ENCODE measurements around the gene TRPC4AP. TPM values are rescaled to one million over a fixed set of nuclear protein-coding genes. Genes with fewer than 3 reads are reported as not detected.

Gene TRPC4AP
- total and polyA plus RNA-seq, 2 of the 8 experiments (the other 6 are each of a cell fraction or from before 2014, with no cell fraction given), result 73.1 to 74.8 TPM

DNA sequence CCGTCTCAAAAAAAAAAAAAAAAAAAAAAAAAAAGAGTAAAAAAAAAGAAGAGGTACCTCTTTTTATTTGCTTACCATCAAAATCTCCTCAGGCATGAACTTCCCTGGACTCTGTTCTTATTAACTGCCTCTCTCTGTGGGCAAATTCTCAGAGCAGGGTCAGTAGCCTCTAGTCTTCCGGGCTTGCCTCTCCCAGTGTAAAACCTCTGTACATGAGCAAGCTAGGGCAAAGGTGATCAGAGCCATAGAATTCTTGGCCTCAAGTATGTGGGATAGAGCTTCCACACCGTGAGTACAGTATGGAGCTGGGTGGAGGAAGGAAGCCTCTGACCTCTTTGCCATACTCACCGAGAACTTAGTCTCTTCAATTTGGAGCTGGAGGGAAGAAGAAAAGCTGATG lies 58.5 kb downstream of the TRPC4AP start (continued):
- TF ChIP-seq, protein P1, sequence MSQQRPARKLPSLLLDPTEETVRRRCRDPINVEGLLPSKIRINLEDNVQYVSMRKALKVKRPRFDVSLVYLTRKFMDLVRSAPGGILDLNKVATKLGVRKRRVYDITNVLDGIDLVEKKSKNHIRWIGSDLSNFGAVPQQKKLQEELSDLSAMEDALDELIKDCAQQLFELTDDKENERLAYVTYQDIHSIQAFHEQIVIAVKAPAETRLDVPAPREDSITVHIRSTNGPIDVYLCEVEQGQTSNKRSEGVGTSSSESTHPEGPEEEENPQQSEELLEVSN (IDR thresholded peaks at IDR 0.05), result no peak
- TF ChIP-seq CTBP2 (IDR thresholded peaks at IDR 0.05; ENCODE audit: borderline replicate concordance, insufficient read depth, insufficient read length, low read length) (no peak), SIRT6 (IDR thresholded peaks at IDR 0.05; ENCODE audit: low read length) (no peak), CEBPB (IDR thresholded peaks at IDR 0.05; ENCODE audit: low read depth, low read length) (no peak), SUZ12 (IDR thresholded peaks at IDR 0.05; ENCODE audit: low read length) (no peak)

Measured in H1 (cell line).